Measurements from ENCODE around the gene RNF166.

GRCh38 chr16:88705076-88705684 lies 1.0 kb downstream of the RNF166 start:
- no peak for TF ChIP-seq JUN (CRISPR knock-in tag; IDR thresholded peaks at IDR 0.05)
- TF ChIP-seq CTCF (IDR thresholded peaks at IDR 0.05): no peak
- no peak for TF ChIP-seq CREB1 (CRISPR knock-in tag; IDR thresholded peaks at IDR 0.05)
- no peak for TF ChIP-seq MAX (CRISPR knock-in tag; IDR thresholded peaks at IDR 0.05)
- no peak for TF ChIP-seq ELF4 (CRISPR knock-in tag; IDR thresholded peaks at IDR 0.05; ENCODE audit: low read depth)
- TF ChIP-seq KAT7 (CRISPR knock-in tag; IDR thresholded peaks at IDR 0.05; ENCODE audit: borderline replicate concordance): no peak
- no peak for TF ChIP-seq MXD4 (CRISPR knock-in tag; IDR thresholded peaks at IDR 0.05; ENCODE audit: borderline replicate concordance)
- TF ChIP-seq E2F5 (CRISPR knock-in tag; IDR thresholded peaks at IDR 0.05): no peak
- no peak for TF ChIP-seq ERG (CRISPR knock-in tag; IDR thresholded peaks at IDR 0.05)
- no peak for TF ChIP-seq ETV6 (CRISPR knock-in tag; IDR thresholded peaks at IDR 0.05)
- TF ChIP-seq NFE2L1 (CRISPR knock-in tag; IDR thresholded peaks at IDR 0.05): no peak

All from WTC11 (cell line).